NCI-H510A (cell line): ENCODE measurements around the gene PALM2AKAP2.
"Not testable (repeated sequence)": the region's sequence is repeated elsewhere in the genome, so short reads cannot be mapped to it uniquely, and the experiment has no call there.

Experiments used
- DNase-seq: peaks from one replicate; lab custom pipeline; 2025; lab: John Stamatoyannopoulos, UW

Gene PALM2AKAP2

DNA sequence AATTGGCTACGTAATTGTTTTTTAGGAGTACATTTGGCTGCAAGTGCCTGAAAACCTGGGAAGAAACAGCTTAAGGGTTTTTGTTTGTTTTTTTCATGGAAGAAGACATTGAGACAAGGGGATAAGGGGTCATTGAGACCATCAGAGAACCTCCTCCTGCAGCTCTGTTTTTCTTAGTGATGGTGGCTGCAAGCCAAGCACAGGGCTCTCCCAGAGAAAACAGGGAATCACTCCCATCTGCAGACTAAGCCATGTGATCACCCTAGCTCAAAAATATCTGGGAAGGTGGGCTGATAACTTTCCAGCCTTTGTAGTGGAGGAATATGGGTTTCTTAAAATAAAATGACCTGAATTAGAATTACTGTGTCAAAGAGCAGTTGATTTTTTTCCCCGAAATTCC lies 25.1 kb downstream of the PALM2AKAP2 start:
- DNase-seq: no peak

- DNase-seq: no peak
Observed at GRCh38 chr9:109806506-109807115, 26.6 kb downstream of the PALM2AKAP2 start.

GRCh38 chr9:109811876-109812275 lies 31.9 kb downstream of the PALM2AKAP2 start:
- no peak for DNase-seq

DNA sequence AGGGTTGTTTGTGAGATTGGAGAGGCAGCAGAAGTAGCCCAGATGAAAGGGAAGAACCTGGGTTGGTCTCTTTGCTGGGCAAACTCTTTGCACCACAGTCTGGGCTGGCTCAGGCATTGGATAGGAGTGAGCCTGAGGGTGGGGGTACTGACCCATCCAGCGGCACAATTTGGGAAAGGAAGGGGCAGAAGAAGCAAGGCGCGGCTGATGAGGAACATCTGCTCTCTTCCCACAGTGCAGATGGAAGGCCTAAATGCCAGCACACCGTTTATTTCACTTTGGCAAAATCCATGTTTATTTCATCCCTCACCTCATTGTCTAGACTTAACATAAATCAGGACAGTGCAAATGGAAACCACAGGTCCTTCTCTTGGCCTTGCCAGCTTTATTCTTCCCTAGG lies 32.3 kb downstream of the PALM2AKAP2 start:
- no peak for DNase-seq

DNA sequence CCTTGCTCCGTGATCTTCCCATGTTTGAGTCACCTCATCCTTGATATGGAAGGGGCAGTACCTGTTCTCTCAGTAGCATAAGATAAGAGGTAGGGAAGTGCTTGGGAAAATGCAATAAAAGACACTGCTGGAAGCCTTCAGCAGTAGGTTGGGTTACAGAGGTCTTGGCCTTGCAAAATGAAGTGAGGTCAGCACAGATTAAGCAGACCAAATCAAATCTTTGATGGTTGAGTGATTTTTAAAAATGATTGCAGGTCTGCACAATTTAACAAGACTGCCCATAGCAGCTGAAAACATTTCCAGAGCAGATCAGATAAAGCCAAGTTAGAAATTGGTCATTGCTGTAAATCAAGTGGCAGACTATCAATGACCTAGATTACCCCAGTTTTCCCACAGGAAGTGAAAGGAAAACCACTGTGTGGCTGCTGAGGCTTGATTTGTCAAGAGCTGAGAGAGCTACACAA lies 32.9 kb downstream of the PALM2AKAP2 start:
- no peak for DNase-seq

DNA sequence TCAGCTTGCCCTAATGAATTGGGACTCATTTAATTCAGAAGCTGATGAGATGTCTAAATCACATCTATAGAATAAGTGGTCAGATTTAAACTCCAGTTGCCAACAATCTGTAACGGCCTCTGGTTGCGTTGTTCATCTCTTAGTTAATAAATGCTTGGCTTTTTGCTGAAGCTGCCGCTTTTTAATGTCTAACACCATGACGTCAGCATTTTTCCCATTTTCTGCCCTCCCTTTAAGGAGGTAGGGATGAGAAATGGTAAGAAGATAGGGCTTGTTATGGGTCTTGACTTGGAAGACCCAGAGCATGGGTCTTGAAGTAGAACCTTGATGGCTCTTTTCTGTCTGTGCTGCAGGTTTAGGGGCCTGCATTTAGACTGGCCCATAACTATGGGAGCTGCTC lies 33.3 kb downstream of the PALM2AKAP2 start:
- DNase-seq: no peak

- DNase-seq: no peak
Observed at GRCh38 chr9:109813829-109814228, 33.8 kb downstream of the PALM2AKAP2 start.

DNA sequence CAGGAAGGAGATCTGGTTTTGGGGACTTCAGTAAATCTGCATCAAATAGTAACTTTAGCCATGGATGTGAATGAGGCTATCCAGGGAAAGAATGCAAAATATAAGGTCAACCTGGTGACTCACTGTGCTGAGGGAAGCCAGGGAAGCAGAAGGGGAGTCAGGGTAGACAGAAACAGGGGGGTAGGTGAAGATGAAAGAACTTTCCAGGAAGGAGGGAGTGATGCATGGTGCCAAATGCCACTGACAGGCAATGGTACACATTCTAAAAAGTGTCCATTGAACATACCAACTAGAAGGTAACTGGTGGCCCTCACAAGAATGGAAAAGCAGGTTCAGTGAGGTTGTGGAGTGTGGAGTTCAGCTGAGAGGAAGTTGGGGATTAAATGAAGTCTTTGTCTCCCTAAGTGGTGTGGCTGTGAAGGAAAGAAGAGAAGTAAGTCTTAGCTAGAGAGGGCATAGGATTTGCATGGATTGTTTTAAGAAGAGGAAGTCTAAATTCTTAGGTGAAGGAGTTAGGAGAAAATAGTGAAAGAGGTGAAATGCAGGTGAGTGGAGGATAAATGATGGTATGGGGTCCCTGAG lies 35.5 kb downstream of the PALM2AKAP2 start:
- DNase-seq: no peak

DNA sequence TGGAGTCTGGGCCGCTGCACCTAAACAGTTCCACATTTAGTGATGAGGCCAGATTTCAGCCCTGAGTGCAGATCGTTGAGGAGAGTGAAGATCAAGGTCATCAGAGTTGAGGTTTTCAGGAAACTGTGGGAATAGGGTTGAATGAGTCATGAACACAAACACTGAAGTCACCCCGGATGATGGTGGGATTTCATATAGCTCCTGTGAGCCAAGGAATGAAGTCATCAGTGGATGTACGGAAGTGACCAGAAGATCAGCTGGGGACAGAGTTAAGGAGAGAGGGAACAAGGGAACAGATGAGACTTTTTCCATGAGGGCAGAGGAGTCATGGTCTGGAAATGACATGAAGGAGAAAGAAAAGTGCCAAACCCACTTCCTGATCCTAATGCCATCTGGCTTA lies 36.5 kb downstream of the PALM2AKAP2 start:
- no peak for DNase-seq

DNA sequence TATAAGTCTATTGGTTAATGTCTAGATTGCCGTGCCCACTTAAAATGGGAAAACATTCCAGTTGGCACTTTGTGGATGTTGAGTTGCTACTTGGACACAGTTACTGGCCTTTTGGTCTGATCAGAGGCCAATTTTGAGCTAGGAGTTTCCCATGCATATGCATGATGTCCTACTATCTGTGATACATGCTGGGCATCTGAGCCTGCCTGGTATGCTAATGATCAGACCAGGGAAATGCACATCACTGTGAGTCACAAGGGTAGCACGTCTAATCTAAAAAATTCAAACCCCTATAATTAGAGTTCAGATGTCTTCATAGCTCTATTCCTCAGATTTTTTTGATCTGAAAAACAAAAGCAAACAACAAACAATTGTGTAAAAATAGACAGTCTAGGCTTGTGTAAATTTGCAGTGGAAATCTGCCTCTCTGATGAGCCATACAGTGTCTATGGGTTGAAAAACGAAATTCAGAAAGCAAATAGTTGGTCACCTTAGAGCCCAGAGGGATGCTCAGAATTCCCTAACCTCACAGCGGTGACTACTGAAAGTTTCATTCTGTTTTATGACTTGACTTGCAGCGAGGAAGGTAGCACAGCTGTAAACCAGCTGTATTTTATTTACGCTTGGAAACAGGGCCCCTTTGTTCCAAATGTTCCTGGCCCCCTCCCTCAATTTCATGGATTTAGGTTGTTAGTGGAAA lies 37.3 kb downstream of the PALM2AKAP2 start:
- DNase-seq: no peak

- peak; percentile 42 for DNase-seq
Observed at GRCh38 chr9:109817846-109818472, 38.0 kb downstream of the PALM2AKAP2 start.

DNA sequence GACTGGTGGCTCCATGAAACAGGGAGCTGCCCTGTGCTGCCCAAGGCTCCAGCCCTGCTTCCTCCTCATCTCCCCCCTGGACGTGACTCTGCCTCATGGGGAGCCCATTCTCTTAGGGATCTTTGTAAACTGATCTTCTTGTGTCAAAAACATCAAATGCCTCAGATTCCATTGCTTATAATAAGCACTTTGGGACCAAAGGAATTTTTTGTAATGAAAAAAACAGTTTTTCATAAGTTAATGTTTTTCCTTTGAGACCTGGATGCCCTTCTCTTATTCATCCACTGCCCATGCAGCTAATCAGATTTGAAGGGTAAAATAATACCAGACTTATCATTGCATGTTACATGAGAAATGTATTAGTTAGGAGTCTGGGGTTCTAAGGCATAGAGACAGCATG lies 41.7 kb downstream of the PALM2AKAP2 start:
- no peak for DNase-seq

- DNase-seq: not testable (repeated sequence)
Observed at GRCh38 chr9:109825383-109825782, 45.4 kb downstream of the PALM2AKAP2 start.

- no peak for DNase-seq
Observed at GRCh38 chr9:109826559-109826958, 46.6 kb downstream of the PALM2AKAP2 start.

- DNase-seq: peak; percentile 16
Observed at GRCh38 chr9:109828254-109828653, 48.3 kb downstream of the PALM2AKAP2 start.
